ENCODE results near the gene HOXB3.

GRCh38 chr17:48552466-48553189 lies 37.4 kb downstream of the HOXB3 start:
- TF ChIP-seq RARB (CRISPR knock-in tag; IDR thresholded peaks at IDR 0.05) (no peak), ZNF565 (CRISPR knock-in tag; conservative IDR thresholded peaks at IDR 0.05; ENCODE audit: low read depth) (no peak), OSR1 (CRISPR knock-in tag; IDR thresholded peaks at IDR 0.05) (no peak)

Measured in SK-N-SH treated with all-trans-retinoic acid at 6 μM for 48 hours (cell line).